ENCODE results near the gene PHC2.

The PHC2 gene

GRCh38 chr1:33445108-33445507 is 14.2 kb upstream of the PHC2 start:
- DNase-seq, result no peak

GRCh38 chr1:33443705-33444180 is 12.8 kb upstream of the PHC2 start:
- no peak for DNase-seq

- DNase-seq, result no peak
Measured at GRCh38 chr1:33443080-33443704, 12.3 kb upstream of the PHC2 start.

GRCh38 chr1:33442141-33442540 is 11.2 kb upstream of the PHC2 start:
- no peak for DNase-seq

- DNase-seq, result no peak
Measured at GRCh38 chr1:33441088-33441745, 10.3 kb upstream of the PHC2 start.

- no peak for DNase-seq
Measured at GRCh38 chr1:33439662-33440061, 8.8 kb upstream of the PHC2 start.

- DNase-seq, result no peak
Measured at GRCh38 chr1:33438364-33439160, 7.7 kb upstream of the PHC2 start.

GRCh38 chr1:33436557-33437285 is 5.8 kb upstream of the PHC2 start:
- DNase-seq, result no peak

- DNase-seq, result no peak
Measured at GRCh38 chr1:33435096-33435820, 4.4 kb upstream of the PHC2 start.

- no peak for DNase-seq
Measured at GRCh38 chr1:33434363-33434750, 3.5 kb upstream of the PHC2 start.

GRCh38 chr1:33433509-33434362 is 2.8 kb upstream of the PHC2 start:
- peak; percentile 11 for DNase-seq

GRCh38 chr1:33429856-33430691 is 821 bp downstream of the PHC2 start:
- peak; percentile 42 for DNase-seq

- DNase-seq, result no peak
Measured at GRCh38 chr1:33429332-33429731, 1.6 kb downstream of the PHC2 start.

GRCh38 chr1:33428661-33429060 is 2.2 kb downstream of the PHC2 start:
- DNase-seq, result no peak

GRCh38 chr1:33426916-33427315 is 4.0 kb downstream of the PHC2 start:
- DNase-seq, result no peak

GRCh38 chr1:33425900-33426299 is 5.0 kb downstream of the PHC2 start:
- no peak for DNase-seq

GRCh38 chr1:33424610-33425009 is 6.3 kb downstream of the PHC2 start:
- no peak for DNase-seq

- DNase-seq, result no peak
Measured at GRCh38 chr1:33424205-33424604, 6.7 kb downstream of the PHC2 start.

- DNase-seq, result no peak
Measured at GRCh38 chr1:33420870-33421775, 9.8 kb downstream of the PHC2 start.
